ENCODE data around the gene CLN3. TPM values are rescaled to one million over a fixed set of nuclear protein-coding genes. Genes with fewer than 3 reads are reported as not detected.

Gene CLN3
- total RNA-seq, 4 donors from 2014 or later: 13.8 to 23.7 (median 18.3) TPM

DNA sequence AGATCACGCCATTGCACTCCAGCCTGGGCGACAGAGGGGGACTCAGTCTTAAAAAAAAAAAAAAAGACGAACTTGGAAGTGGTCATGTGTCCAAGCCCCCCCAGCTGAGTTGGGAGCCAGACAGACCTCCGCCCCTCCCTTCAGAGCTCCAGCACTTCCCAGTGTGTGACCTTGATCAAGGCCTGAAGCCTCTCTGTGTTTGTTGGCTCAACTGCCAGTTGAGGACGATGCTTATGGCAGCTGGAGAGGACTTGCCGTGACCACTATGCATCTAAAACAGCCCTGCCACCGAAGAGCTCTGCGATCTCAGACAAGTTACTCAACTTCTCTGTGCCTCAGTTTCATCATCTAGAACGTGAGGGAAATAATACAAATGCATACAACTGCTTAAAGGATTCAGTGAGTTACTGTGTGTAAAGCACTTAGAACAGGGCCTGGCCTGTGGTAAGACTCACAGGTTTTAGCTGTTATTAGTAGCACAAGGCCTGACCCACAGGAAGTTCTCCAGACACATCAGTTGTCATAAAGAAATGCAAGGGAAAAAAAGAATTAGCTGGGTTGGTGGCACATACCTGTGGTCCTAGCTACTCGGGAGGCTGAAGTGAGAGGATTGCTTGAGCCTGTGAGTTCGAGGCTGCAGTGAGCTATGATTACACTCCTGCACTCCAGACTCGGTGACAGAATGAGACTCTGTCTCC lies 21.8 kb upstream of the CLN3 start:
- no peak overlapping the region for H3K27ac ChIP-seq

DNA sequence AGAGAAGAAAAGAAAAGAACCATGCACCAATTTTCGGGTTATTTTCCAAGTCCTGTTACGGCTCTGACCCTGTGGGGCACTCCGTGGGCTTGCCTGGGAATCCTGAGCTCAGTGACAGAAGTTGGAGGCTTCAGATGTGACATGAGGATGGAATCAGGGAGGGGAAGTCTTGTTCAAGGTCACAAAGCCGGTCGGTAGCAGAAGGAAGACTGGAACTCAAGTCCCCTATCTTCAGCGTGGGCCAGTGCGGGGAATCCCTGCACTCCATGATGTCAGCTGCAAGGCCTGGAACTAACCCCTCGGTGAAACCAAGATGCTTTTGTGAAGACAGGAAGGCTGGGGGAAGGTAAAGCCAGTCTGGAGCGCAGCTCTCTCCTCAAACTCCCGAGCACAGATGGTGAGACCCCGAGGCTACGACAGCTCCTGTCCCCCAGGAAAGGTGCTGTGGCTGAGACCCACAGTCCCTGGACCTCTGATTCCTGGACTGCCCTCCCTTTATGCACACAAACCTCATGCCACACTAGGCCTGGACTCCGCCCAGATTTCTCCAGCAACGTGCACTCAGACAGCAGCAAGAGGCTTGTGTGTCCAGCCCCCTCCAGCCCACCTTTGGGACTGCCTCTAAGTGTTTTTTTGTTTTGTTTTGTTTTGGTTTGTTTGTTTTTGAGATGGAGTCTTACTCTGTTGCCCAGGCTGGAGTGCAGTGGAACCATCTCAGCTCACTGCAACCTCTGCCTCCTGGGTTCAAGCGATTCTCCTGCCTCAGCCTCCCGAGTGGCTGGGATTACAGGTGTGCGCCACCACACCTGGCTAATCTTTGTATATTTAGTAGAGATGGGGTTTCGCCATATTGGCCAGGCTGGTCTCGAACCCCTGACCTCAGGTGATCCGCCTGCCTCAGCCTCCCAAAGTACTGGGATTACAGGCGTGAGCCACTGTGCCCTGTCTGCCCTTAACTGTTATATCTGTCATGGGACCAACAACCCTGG lies 20.2 kb upstream of the CLN3 start:
- intact Hi-C loops (cut with DNase I; ENCODE audit: low total_unique reads): no loop called here
- no peak for DNase-seq
- Histone ChIP-seq H3K9me3 (no peaks in the 10 kb centered on the region), H3K36me3 (no peaks in the 10 kb centered on the region), H3K27me3 (no peaks in the 10 kb centered on the region), H3K27ac (no peak overlapping the region), H3K4me3 (no peak overlapping the region), H3K4me1 (no peaks in the 10 kb centered on the region)
- TF ChIP-seq POLR2A (IDR thresholded peaks at IDR 0.05): no peak

More for the DNA sequence above, 21.8 kb upstream of the CLN3 start:
- DNase-seq: no peak
- no peaks in the 10 kb centered on the region for H3K27me3 ChIP-seq
- no peaks in the 10 kb centered on the region for H3K9me3 ChIP-seq
- H3K4me3 ChIP-seq: no peak overlapping the region
- TF ChIP-seq, protein P1, sequence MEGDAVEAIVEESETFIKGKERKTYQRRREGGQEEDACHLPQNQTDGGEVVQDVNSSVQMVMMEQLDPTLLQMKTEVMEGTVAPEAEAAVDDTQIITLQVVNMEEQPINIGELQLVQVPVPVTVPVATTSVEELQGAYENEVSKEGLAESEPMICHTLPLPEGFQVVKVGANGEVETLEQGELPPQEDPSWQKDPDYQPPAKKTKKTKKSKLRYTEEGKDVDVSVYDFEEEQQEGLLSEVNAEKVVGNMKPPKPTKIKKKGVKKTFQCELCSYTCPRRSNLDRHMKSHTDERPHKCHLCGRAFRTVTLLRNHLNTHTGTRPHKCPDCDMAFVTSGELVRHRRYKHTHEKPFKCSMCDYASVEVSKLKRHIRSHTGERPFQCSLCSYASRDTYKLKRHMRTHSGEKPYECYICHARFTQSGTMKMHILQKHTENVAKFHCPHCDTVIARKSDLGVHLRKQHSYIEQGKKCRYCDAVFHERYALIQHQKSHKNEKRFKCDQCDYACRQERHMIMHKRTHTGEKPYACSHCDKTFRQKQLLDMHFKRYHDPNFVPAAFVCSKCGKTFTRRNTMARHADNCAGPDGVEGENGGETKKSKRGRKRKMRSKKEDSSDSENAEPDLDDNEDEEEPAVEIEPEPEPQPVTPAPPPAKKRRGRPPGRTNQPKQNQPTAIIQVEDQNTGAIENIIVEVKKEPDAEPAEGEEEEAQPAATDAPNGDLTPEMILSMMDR (IDR thresholded peaks at IDR 0.05): no peak
- no peaks in the 10 kb centered on the region for H3K4me1 ChIP-seq
- intact Hi-C loops (cut with DNase I; ENCODE audit: low total_unique reads): no loop called here
- no peaks in the 10 kb centered on the region for H3K36me3 ChIP-seq

DNA sequence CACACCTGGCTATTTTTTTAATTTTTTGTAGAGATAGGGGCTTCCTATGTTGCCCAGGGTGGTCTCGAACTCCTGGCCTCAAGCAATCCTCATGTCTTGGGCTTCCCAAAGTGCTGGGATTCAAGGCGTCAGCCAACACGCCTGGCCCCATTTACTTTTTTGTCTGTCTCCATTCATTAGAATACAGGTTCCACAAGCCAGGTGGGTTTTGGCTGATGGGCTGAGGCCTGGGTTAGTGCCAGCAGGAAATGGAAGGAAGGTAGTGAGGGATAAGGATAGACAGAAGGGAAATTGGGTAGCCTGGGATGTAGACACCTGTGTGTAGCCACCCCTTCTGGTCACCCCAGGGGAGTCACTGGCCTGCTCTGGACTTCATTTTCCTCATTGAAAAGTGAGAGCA lies 19.2 kb upstream of the CLN3 start:
- H3K36me3 ChIP-seq: no peaks in the 10 kb centered on the region
- no peak for DNase-seq
- intact Hi-C loops (cut with DNase I; ENCODE audit: low total_unique reads): no loop called here
- no peaks in the 10 kb centered on the region for H3K27me3 ChIP-seq
- H3K4me1 ChIP-seq: no peaks in the 10 kb centered on the region
- no peak overlapping the region for H3K4me3 ChIP-seq
- H3K27ac ChIP-seq: no peak overlapping the region
- TF ChIP-seq, protein P1 (IDR thresholded peaks at IDR 0.05): no peak
- TF ChIP-seq POLR2A (IDR thresholded peaks at IDR 0.05): no peak
- no peaks in the 10 kb centered on the region for H3K9me3 ChIP-seq

DNA sequence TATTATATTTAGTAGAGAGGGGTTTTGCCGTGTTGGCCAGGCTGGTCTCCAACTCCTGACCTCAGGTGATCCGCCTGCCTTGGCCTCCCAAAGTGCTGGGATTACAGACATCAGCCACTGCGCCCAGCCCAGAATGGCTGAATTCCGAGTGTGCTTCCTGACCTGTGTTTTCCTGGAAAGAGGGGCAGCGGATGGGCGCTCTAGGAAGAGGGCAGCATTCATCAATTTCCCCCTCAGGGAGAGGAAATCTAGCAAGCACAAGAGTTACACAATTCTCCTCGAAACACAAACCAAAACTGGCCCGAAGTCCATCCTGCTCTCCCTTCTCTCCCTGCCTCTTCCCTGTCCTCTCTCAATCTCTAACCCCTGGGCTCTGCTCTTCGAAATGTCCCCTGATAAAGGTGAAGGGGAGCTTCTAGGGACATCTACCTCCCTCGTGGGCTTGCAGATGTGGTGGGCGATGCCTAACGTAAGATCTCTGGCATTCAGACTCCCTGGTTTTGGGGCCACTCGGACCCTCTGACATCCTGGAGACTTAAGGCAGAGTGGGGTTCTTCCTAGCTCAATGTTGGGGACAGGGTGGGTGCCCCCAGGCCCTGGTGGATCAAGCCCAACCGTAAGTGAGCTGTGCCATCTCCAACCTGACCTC lies 13.7 kb upstream of the CLN3 start:
- Histone ChIP-seq H3K27me3 (no peaks in the 10 kb centered on the region), H3K4me3 (no peak overlapping the region), H3K36me3 (no peaks in the 10 kb centered on the region), H3K27ac (no peak overlapping the region), H3K4me1 (no peaks in the 10 kb centered on the region), H3K9me3 (no peaks in the 10 kb centered on the region)
- intact Hi-C loops (cut with DNase I; ENCODE audit: low total_unique reads): no loop called here
- no peak for DNase-seq
- TF ChIP-seq POLR2A (IDR thresholded peaks at IDR 0.05): no peak
- TF ChIP-seq, protein P1 (IDR thresholded peaks at IDR 0.05): no peak

DNA sequence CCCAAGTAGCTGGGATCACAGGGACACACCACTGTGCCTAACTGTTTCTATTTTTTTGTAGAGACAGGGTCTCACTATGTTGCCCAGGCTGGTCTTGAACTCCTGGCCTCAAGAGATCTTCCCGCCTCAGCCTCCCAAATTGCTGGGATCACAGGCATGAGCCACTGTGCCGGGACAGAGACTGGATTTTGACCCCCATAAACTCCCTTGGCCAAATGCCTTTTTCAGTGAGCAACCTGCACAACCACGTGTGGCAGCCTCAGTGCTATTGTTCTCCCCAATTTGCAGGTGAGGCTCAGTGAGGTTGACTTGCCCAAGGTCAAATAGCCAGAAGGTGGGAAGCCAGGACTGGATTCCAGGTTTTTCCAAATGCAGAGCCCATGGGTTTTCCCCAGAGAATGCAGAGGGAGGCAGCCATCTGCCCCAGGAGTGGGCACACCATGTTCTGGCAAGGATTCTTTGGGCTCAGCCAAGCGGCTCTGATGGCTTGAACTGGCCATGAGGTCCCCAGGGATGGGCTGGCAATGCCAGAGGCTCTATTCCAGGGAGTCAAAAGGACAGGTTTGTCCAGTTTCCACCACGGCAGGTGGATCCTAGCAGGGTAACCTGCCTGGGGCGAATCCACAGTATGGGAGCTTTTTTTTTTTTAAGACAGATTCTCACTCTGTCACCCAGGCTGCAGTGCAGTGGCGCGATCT lies 13.0 kb upstream of the CLN3 start:
- no peak overlapping the region for H3K27ac ChIP-seq
- H3K4me3 ChIP-seq: no peak overlapping the region
- H3K36me3 ChIP-seq: no peaks in the 10 kb centered on the region
- H3K27me3 ChIP-seq: no peaks in the 10 kb centered on the region
- intact Hi-C loops (cut with DNase I; ENCODE audit: low total_unique reads): no loop called here
- no peaks in the 10 kb centered on the region for H3K9me3 ChIP-seq
- H3K4me1 ChIP-seq: no peaks in the 10 kb centered on the region
- no peak for DNase-seq
- TF ChIP-seq POLR2A (IDR thresholded peaks at IDR 0.05): no peak
- TF ChIP-seq, protein P1 (IDR thresholded peaks at IDR 0.05): no peak
